Measurements from ENCODE around the gene APCDD1L.
"Not testable (repeated sequence)": the region's sequence is repeated elsewhere in the genome, so short reads cannot be mapped to it uniquely, and the experiment has no call there.

APCDD1L gene

DNA sequence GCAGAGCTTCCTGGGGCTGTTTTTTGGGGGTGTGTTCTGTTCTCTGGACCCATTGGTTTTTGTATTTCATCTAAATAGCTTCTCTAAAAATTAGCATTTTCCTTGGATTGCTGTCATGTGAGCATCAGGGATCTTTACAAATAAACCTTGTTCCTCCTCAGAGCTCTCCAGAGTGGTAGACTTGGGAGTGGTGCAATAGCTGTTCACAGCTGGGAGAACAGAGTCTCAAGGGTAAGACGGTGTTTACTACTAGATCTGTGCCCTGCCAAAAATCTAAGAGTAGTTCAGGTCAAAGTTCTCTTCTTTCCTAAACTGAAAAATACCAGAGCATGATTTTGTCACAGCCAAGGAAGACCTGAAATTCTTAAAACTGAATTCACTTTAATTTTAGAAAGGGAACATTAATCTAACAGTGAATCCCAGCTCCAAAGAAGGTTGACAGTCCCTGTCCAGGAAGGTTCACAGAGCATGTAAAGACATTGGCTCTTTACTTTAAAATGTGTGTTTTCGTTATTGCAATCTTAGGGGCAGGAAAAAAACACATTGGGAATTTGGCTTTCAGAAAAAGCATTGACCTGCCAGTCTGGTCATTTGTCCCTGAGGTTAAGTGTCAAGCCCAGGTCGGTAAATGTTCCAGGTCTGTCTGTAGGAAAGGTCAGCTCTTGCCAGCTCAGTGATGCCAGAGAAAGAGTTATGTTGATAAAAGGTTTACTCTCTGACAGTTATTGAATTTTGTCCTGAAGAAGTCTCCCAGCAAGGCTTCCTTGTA lies 82.8 kb downstream of the APCDD1L start:
- no peak for DNase-seq (ENCODE audit: low read depth, low spot score)
- ChIA-PET CTCF (interaction anchor here (0.5 to 5.3 kb wide), 4 partner anchors 9 to 300 kb away, joined by 3 to 28 read pairs (median 5); no protein-coding TSS in a partner anchor), POLR2A (no interaction called here)
- TF ChIP-seq, protein P1, sequence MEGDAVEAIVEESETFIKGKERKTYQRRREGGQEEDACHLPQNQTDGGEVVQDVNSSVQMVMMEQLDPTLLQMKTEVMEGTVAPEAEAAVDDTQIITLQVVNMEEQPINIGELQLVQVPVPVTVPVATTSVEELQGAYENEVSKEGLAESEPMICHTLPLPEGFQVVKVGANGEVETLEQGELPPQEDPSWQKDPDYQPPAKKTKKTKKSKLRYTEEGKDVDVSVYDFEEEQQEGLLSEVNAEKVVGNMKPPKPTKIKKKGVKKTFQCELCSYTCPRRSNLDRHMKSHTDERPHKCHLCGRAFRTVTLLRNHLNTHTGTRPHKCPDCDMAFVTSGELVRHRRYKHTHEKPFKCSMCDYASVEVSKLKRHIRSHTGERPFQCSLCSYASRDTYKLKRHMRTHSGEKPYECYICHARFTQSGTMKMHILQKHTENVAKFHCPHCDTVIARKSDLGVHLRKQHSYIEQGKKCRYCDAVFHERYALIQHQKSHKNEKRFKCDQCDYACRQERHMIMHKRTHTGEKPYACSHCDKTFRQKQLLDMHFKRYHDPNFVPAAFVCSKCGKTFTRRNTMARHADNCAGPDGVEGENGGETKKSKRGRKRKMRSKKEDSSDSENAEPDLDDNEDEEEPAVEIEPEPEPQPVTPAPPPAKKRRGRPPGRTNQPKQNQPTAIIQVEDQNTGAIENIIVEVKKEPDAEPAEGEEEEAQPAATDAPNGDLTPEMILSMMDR (IDR thresholded peaks at IDR 0.05; ENCODE audit: insufficient read depth, low read length, missing control alignments): no peak
- no peak overlapping the region for H3K4me3 ChIP-seq (ENCODE audit: low read depth, low read length)

DNA sequence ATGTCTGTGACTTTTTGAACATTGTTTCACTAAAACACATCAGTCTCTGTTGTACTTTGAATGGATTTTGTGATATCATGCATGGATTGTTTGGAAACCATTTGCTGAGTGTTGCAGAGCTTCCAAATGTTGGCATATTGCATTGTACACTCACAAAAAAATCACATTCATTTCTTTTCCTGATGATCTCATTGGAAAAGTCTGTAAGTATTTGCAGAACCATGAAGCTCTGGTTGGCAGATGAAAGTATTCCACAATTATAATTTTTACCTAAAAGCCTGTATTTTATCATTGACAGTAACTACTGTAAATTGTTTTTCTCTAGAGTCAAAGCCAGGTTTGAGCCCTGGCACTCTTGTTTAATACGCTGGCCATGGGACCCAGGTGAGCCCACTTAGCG lies 84.1 kb downstream of the APCDD1L start:
- ChIA-PET CTCF (interaction anchor here (1.0 to 5.3 kb wide), 2 partner anchors 15 to 196 kb away, joined by 3 to 28 read pairs; no protein-coding TSS in a partner anchor), POLR2A (no interaction called here)
- DNase-seq (ENCODE audit: low read depth, low spot score): no peak
- H3K4me3 ChIP-seq (ENCODE audit: low read depth, low read length): no peak overlapping the region
- TF ChIP-seq, protein P1 (IDR thresholded peaks at IDR 0.05; ENCODE audit: insufficient read depth, low read length, missing control alignments): no peak

DNA sequence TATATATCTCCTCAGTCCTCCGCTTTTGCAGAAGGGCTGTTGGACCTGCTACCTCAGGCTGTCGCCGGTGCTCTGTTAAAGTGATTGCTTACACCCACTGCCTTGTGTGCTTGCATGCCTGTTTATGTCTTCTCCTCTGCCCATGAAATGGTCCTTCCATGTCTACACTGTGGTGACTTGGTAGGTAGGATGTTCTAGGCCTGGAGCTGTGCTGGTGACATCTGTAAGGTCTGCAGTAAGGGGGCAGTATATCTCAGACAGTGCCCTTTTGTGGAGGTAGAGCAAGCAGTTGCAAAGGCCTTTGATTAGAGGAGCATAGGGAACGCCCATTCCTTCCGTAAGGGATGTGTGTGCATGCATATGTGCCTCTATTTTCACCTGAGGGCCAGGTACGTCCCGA lies 85.9 kb downstream of the APCDD1L start:
- no peak overlapping the region for H3K4me3 ChIP-seq (ENCODE audit: low read depth, low read length)
- CTCF ChIA-PET: interaction anchor here (1.4 to 5.3 kb wide), 3 partner anchors 11 to 192 kb away, joined by 3 to 28 read pairs (median 4); no protein-coding TSS in a partner anchor
- POLR2A ChIA-PET: no interaction called here
- TF ChIP-seq, protein P1 (IDR thresholded peaks at IDR 0.05; ENCODE audit: insufficient read depth, low read length, missing control alignments): no peak
- DNase-seq (ENCODE audit: low read depth, low spot score): no peak

DNA sequence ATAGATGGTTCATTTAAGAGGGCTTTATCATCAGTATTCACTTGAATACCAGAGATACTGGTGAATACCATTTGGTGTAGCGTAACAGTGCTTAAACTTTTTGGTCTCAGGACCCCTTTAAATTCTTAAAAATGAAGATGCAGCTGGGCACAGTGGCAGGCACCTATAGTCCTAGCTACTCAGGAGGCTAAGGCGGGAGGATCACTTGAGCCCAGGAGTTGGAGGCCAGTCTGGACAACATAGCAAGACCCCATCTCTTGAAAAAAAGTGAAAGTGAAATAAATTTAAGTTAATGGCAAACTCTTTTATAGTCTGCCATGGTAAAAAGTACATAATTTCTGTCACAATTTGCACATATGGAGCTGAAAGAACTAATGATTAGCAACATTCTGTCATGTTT lies 86.8 kb downstream of the APCDD1L start:
- TF ChIP-seq, protein P1 (IDR thresholded peaks at IDR 0.05; ENCODE audit: insufficient read depth, low read length, missing control alignments): no peak
- ChIA-PET CTCF (interaction anchor here (1.5 kb wide), 1 partner anchor 10 kb away, joined by 4 read pairs; no protein-coding TSS in a partner anchor), POLR2A (no interaction called here)
- H3K4me3 ChIP-seq (ENCODE audit: low read depth, low read length): no peak overlapping the region
- DNase-seq (ENCODE audit: low read depth, low spot score): no peak

DNA sequence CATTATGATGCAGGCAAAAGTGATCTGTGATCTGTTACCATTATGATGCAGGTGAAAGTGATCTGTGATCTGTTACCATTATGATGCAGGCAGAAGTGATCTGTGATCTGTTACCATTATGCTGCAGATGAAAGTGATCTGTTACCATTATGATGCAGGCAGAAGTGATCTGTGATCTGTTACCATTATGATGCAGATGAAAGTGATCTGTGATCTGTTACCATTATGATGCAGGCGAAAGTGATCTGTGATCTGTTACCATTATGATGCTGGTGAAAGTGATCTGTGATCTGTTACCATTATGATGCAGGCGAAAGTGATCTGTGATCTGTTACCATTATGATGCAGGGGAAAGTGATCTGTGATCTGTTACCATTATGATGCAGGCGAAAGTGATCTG lies 87.6 kb downstream of the APCDD1L start:
- CTCF ChIA-PET; DNase-seq (ENCODE audit: low read depth, low spot score); POLR2A ChIA-PET; H3K4me3 ChIP-seq (ENCODE audit: low read depth, low read length): not testable (repeated sequence)

DNA sequence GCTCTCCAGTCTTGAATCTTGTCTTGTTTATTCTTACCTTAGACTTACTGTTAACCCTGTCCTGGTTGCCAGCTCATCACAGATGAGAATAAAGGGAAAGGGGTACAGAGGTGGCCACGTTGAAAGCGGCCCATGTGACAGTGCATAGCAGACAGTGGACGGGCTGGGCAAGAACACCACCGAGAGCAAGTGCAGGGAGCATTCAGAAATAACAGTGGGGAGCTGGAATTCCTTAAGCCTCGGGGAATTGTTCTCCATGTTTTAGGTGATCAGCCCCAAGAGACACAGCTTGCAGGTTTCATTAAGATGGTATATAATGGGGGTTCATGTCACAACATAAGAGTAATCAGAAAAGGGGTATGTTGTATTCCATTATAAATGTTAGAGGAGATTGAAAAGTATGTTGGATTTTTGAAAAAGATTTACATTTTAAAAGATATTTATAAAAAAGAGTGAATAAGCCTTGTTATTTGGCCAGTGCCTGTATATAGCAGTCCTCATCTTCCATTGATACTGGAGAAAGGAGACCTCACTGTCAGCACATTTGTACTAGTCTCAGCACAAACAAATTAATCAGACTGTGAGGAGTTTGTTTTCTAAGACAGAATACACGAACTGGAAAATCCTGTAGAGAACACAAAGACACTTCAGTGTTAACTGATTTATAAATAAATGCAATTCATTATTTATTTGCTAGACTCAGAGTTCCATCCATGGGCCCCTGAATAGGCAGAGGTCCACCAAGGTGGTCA lies 90.8 kb downstream of the APCDD1L start:
- ChIA-PET CTCF (interaction anchor here (0.8 to 1.8 kb wide), 5 partner anchors 8 to 190 kb away, joined by 3 to 9 read pairs (median 4); no protein-coding TSS in a partner anchor), POLR2A (no interaction called here)
- TF ChIP-seq, protein P1 (IDR thresholded peaks at IDR 0.05; ENCODE audit: insufficient read depth, low read length, missing control alignments): no peak
- DNase-seq (ENCODE audit: low read depth, low spot score): no peak
- no peak overlapping the region for H3K4me3 ChIP-seq (ENCODE audit: low read depth, low read length)

Data from AG04449 (cell line).